ENCODE results near the gene EFL1.

Gene EFL1

GRCh38 chr15:82095803-82096202 is 166.7 kb downstream of the EFL1 start:
- no peak for TF ChIP-seq CTCF (IDR thresholded peaks at IDR 0.05; ENCODE audit: extremely low read depth, missing control alignments)
- DNase-seq (ENCODE audit: low spot score): no peak

- DNase-seq (ENCODE audit: low spot score): no peak
- TF ChIP-seq CTCF (IDR thresholded peaks at IDR 0.05; ENCODE audit: extremely low read depth, missing control alignments): no peak
These were observed 168.7 kb downstream of the EFL1 start for GRCh38 chr15:82093774-82094211.

GRCh38 chr15:82093325-82093724 is 169.2 kb downstream of the EFL1 start:
- no peak for TF ChIP-seq CTCF (IDR thresholded peaks at IDR 0.05; ENCODE audit: extremely low read depth, missing control alignments)
- no peak for DNase-seq (ENCODE audit: low spot score)

DNA sequence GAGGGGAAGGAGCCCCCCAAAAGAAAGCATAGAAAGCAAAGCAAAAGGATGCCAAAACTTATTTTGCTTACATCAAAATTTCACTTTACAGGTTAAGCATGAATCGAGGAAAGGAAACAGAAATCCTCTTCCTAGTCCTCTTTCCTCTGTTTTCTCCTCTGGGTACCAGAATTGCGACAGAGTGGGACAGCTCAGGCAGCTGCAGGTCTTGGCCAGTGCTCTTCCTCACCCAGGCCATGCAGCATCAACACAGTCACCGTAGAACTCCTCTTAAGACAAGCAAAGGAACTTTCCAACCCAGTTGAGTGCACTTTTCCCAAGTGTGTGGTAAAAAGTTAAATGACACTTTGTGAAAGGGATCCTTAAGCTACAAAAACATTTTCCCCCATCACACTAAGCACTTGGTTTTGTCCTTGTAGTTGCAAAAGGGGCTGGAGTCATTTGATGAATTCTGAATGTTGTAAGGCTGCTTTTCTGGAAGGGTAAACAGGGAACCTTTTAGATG is 170.8 kb downstream of the EFL1 start:
- no peak for TF ChIP-seq CTCF (IDR thresholded peaks at IDR 0.05; ENCODE audit: extremely low read depth, missing control alignments)

DNA sequence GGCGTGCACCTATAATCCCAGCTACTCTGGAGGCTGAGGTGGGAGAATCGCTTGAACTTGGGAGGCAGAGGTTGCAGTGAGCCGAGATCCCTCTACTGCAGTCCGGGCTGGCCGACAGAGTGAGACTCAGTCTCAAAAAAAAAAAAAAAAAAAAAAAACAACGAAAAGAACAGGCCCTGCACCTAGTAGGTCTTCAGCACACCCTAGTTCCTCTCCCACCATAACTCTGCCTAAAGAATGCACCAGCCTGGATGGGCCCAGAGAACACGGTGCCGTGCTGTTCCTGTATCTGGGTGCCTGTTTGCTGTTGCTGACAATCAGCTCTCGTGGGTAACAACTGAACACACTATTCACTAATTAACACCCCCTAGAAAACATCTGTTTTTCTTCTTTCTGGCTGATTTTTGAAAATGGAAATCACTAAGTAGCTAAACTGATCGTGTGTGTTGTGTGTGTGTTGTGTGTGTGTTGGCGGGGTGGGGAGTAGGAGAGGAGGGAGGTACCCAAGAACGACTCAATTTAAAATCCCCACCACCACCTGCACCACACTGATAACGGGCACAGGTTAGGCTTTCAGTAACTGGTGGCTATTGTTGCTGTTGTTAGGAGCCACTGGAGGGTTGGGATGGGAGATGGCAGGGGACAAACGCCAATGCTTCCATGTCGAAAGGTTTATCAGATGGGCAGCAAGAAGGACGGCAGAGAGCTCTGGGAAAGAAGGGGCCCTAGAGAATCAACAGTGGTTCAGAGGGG is 176.1 kb downstream of the EFL1 start:
- TF ChIP-seq CTCF (IDR thresholded peaks at IDR 0.05; ENCODE audit: extremely low read depth, missing control alignments): no peak
- no peak for DNase-seq (ENCODE audit: low spot score)

More for the DNA sequence above, 170.8 kb downstream of the EFL1 start:
- DNase-seq (ENCODE audit: low spot score): no peak

DNA sequence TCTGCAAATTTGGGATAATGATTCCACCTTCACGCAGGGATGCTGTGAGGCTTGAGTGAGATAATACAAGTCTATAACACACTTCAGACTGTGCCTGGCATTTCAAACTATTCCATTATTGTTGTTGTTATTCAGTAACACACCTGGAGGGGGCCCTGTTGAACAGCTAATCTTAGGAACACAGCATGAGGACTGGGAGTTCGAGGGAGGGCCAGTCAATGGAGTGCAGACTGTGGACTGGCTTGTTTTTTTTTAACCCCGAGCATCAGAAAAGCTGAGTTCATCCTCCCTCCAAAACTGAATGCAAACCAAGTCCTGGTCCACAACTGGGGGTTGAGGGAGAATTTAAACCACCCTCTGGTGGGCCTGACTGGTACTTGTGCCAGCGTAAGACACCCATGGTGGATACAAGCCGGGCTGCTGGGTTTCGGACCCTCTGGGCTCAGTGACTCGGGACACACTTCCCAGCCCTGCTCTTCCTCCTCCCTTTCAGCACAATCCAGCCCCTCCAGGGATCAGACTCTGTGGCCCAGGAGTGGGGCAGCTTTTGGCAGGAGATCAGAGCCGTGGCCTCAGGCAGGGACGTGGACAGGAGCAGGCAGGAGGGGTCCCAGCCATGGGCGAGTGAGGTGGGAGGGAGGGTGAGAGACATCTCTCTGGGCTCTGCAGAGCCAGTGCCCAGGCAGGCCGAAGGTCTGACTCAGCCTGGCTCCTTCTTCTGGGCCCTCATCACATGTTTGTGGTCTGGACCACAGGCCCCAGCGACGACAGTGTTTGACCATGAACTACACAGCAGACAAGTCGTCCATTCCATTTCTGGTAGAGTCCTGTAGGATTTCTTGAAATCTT is 180.4 kb downstream of the EFL1 start:
- no peak for DNase-seq (ENCODE audit: low spot score)
- TF ChIP-seq CTCF (IDR thresholded peaks at IDR 0.05; ENCODE audit: extremely low read depth, missing control alignments): no peak

GRCh38 chr15:82080774-82081173 is 181.8 kb downstream of the EFL1 start:
- no peak for TF ChIP-seq CTCF (IDR thresholded peaks at IDR 0.05; ENCODE audit: extremely low read depth, missing control alignments)

More at GRCh38 chr15:82080774-82081173, 181.8 kb downstream of the EFL1 start:
- DNase-seq (ENCODE audit: low spot score): no peak

Measured in GM20000 (cell line).